Middle frontal gyrus (tissue), 1 donor: ENCODE data around the gene MRPL33.

Experiments used
- DNase-seq: peaks from one replicate; pipeline ENCODE4 v3.0.0-alpha.2; 2015; ENCODE audit warnings: low spot score; ENCODE audit errors: extremely low spot score

Gene MRPL33

GRCh38 chr2:27808418-27808817 is 36.9 kb downstream of the MRPL33 start:
- no peak for DNase-seq

- no peak for DNase-seq
Measured at GRCh38 chr2:27808984-27809383, 37.5 kb downstream of the MRPL33 start.

- peak; percentile 34 for DNase-seq
Measured at GRCh38 chr2:27809761-27810241, 38.3 kb downstream of the MRPL33 start.

- no peak for DNase-seq
Measured at GRCh38 chr2:27810455-27810854, 38.9 kb downstream of the MRPL33 start.

- DNase-seq = no peak
Measured at GRCh38 chr2:27811768-27812167, 40.2 kb downstream of the MRPL33 start.

- DNase-seq = no peak
Measured at GRCh38 chr2:27814758-27815157, 43.2 kb downstream of the MRPL33 start.

GRCh38 chr2:27815860-27816438 is 44.4 kb downstream of the MRPL33 start:
- no peak for DNase-seq

GRCh38 chr2:27822049-27822448 is 50.5 kb downstream of the MRPL33 start:
- DNase-seq = no peak

- DNase-seq = no peak
Measured at GRCh38 chr2:27823135-27823534, 51.6 kb downstream of the MRPL33 start.

- DNase-seq = no peak
Measured at GRCh38 chr2:27823569-27823968, 52.0 kb downstream of the MRPL33 start.

GRCh38 chr2:27824401-27824800 is 52.9 kb downstream of the MRPL33 start:
- no peak for DNase-seq

GRCh38 chr2:27828305-27828704 is 56.8 kb downstream of the MRPL33 start:
- no peak for DNase-seq
